Globus pallidus (tissue), 1 donor: ENCODE data around the gene CERKL.

Experiments
- DNase-seq: peaks from one replicate; pipeline ENCODE4 v3.0.0-alpha.2; 2015; ENCODE audit warnings: low spot score

CERKL gene

GRCh38 chr2:181626671-181627070, 30.2 kb downstream of the CERKL start:
- DNase-seq: no peak

- no peak for DNase-seq
Measured at GRCh38 chr2:181623159-181623558, 33.7 kb downstream of the CERKL start.

DNA sequence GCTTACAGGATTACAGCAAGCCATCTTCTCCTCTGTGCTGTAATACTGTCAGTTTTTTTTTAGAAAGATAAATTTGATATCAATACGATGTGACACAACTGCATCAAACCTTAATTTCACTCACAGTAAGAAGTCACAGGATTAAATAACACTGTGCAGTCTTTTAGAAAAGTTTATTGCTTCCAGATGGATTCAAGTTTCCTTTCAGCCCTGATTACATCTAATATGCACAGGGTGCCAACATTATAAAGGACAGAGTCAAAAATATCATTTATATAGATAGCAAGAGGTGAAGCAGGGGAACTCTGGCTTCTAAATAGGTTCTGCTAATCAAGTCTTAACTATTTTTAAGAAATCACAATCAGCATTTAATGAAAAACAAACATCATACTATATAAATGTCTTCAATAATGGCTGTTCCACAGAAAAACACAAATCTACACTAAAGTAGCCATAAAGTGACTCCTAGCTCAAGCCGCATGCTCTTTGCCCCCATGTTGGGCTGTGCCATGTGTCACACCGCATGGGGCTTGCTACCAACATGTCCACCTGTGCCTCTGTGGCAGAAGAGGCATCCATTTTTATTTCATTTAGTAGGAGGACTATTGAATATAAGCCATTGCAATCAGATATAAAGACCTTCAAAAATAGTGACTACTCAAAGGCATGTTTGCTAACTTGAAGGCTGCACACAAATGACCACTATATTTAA, 35.0 kb downstream of the CERKL start:
- DNase-seq: no peak

DNA sequence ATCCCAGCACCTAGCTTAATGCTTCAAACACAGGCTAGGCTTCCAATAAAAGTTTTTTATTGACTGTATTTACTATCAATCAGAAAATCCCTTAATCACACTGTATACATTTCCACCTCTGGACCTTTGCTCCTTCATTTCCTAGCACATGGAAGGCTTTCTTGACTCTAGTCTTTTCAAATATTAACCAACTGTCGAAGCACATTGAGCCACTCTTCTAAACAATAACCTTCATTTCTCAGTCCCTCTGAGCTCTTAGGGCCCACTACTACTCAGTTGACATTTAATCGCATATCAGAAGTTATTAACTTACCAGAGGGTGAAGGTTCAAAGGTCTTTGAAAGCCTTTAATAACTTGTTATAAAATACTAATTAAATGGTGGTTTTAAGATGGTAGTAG, 37.4 kb downstream of the CERKL start:
- no peak for DNase-seq

DNA sequence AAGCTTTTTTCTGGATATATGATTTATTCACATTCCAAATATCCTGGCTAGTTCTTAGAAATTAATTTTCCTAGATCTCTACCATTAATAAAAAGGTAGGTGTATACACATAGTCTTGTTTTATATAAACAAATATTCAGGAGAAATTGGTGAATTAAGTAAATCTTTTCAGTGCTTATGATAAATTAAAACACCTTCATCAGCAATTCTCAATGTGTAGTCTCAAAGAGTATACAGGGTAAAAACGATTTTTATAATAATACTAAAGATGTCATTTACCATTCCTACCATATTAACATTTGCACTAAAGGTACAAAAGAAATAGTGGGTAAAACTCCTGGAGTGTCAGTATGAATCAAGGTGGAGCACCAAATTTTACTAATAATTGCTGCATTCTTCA, 40.2 kb downstream of the CERKL start:
- DNase-seq: no peak

- DNase-seq: no peak
Measured at GRCh38 chr2:181614874-181615638, 41.8 kb downstream of the CERKL start.

DNA sequence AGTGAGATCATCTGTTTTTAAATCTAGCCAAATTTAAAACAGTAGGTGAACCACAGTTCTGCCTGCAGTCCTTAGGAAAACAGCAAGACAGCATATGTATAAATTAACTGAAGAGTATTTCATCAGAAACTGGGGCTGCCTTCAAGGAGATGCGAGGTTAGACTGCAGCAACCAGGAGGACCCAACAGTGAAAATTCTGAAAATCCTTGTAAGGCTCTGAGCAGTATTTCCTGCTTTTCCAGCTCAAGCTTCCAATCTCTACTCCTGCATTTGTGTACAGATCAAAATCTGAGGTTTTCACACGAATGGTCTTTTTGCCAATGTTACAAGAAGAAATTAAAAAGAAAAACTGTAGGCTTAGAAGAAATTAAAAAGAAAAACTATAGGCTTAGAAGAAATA, 43.7 kb downstream of the CERKL start:
- DNase-seq: no peak

- DNase-seq: no peak
Measured at GRCh38 chr2:181607629-181608590, 49.0 kb downstream of the CERKL start.

DNA sequence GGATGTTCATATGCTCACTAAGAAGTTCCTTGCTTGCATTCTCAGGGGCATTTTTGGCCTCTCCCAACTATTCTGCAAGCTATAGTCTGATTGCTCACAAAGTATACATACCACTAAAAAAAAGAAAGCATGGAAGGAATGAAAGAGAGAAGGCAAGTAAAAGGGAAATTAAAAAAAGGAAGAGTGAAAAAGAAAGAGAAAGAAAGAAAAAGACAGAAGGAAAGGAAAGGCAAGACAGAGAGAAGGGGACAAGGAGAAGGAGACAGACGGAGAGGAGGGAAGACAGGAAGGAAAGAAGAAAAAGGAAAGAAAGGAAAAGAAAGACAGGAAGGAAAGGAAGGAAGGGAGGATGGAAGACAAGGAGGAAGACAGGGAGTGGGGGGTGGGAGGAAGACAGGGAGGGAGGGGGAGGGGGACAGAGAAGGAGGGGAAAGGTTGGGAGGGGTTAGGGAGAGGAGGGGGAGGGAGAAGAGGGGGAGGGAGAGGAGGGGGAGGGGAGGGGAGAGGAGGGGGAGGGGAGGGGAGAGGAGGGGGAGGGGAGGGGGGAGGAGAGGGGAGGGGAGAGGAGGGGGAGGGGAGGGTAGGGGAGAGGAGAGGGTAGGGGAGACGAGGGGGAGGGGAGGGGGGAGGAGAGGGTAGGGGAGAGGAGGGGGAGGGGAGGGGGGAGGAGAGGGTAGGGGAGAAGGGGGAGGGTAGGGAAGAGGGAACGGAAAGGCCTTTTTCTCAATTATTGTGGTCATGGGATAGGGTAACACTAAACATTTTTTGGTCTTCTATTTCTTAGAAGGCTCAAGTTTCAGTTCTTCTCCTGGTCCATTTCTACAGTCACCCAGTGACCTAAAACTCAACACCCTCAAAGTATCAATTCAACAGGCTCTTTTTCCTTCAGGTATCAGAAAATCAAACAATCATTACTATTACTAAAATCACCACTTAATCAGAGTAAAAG, 50.7 kb downstream of the CERKL start:
- no peak for DNase-seq

DNA sequence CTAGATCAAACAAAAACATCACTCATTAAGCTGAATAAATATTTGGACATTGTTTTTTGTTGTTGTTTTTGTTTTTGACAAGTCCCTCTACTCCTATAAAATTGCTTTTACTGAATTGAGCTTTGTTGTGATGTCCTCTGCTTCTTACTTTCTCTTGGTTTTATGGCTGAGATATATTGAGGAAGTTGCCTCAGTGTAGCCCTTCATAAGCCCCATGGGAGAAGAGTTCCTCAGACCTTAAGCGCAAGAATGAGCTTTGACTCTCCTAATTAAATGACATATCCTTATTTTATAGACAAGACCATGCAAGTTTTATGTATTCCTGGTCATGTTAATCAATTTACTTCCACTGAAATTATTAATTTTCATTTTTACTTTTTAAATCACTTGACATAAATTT, 54.9 kb downstream of the CERKL start:
- DNase-seq: no peak

- no peak for DNase-seq
Measured at GRCh38 chr2:181596556-181596955, 60.3 kb downstream of the CERKL start.

- no peak for DNase-seq
Measured at GRCh38 chr2:181594322-181594721, 62.6 kb downstream of the CERKL start.

DNA sequence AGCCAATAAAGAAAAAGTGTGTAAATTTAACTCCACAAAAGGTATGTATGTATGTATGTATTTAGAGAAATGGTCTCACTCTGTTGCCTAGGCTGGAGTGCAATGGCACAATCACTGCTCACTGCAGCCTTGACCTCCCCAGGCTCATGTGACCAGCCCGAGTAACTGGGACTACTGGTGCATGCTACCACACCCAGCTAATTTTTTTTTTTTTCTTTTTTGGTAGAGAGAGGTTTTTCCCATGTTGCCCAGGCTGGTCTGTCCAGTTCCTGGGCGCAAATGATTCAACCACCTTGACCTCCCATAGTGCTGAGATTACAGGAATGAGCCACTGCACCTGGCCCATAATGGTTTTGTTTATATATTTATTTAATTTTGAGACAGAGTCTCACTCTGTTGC, 67.1 kb downstream of the CERKL start:
- DNase-seq: no peak

- DNase-seq: no peak
Measured at GRCh38 chr2:181588546-181588945, 68.4 kb downstream of the CERKL start.

DNA sequence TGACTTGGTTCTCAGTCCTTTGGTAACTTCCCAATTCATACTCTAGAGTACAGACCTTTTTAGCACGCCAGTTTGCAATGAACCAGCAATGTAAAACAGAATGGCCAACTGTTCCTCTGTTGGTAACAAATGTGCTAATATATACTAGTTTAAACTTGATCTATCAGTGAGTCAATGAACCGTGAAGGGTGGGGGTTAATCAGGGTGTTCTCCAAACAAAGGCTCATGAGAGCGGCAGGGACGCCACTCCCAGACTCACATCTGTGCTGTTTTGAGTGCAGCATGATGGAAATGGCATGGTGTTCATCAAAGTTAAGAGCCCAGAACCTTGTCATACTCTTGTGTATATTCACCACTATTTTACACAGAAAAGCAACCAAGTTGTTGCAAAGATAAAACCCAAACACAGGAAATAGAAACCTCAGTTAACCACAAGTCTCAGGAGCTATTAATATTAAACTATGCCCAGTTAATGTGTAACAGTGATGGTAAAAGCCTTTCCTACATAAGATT, 70.3 kb downstream of the CERKL start:
- no peak for DNase-seq

DNA sequence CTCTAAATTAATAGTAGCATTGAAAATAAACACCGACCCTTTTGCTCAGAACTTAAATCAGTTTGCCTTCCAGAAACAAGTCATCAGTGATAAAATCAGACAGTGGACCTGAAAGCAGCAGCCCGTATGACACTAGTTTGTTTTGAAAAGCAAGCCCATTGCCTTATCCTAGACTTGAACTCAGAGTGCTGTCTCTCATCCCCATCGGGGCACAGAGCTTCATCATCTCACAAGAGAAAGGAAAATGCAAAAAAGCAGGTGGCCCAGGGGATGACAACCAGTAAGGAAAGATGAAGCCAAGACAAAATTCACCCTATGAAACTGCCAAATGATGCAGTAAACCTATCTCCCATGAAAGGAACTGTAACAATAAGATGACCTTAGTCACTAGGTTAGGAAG, 71.2 kb downstream of the CERKL start:
- no peak for DNase-seq

GRCh38 chr2:181581534-181581933, 75.4 kb downstream of the CERKL start:
- no peak for DNase-seq

DNA sequence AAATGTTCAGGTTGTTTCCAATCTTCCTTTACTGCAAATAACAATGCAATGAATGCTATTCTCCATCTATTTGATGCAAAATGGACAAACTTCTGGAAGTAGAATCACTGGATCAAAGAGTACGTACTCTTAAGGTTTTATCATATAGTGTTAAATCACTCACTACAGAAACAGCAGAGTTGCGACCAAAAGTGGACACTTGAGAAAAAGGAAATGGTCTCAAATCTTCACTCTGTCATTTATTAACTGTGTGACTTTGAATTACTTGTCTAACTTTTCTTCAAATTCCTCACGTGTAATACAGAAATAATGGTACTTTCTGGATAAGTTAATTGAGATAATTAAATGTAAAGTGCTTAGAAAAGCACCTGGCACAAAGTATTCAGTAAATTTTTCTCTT, 78.1 kb downstream of the CERKL start:
- DNase-seq: no peak

- DNase-seq: no peak
Measured at GRCh38 chr2:181576431-181576830, 80.5 kb downstream of the CERKL start.

DNA sequence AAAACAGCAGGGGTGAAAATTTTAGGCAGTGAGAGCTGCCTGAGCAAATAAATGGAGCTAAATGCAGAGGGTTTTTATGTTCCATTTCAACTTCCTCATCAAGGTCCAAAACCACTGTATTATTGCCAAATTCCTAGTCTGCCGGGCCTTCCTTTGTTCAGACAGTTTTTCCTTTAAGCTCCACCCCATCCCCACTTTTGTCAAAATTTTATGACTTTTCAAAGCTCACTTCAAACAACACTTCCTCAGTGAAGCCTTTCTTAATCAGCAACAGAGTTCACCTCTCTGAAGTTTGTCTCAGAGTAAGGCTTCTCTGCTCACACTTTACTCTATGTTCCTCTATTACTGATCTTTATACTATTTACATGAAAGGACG, 81.3 kb downstream of the CERKL start:
- DNase-seq: no peak

- no peak for DNase-seq
Measured at GRCh38 chr2:181575024-181575649, 81.8 kb downstream of the CERKL start.
